NCI-H774 (cell line): Measurements from ENCODE around the gene YWHAG.
"Not testable (repeated sequence)": the region's sequence is repeated elsewhere in the genome, so short reads cannot be mapped to it uniquely, and the experiment has no call there.

Experiments used
- DNase-seq: peaks from one replicate; lab custom pipeline; 2025; lab: John Stamatoyannopoulos, UW

YWHAG gene

DNA sequence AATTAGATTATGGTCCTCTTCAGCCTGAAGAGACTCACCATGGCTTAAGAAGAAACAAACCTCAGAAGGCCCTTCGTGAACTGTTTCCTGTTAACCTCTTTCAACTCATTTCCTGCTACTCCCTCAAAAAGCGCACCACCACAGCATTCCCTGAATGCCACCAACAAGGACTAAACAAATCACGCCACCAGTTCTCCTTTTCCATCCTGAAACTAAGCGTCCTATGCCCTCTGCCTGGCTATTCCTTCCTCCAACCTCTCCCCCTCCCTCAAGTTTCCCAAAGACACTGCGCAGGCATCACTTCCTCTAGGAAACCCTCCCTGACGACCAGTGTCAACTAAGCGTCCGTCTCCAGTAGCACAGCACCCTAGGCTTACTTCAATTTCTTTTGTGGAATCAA is 12.0 kb downstream of the YWHAG start:
- no peak for DNase-seq

DNA sequence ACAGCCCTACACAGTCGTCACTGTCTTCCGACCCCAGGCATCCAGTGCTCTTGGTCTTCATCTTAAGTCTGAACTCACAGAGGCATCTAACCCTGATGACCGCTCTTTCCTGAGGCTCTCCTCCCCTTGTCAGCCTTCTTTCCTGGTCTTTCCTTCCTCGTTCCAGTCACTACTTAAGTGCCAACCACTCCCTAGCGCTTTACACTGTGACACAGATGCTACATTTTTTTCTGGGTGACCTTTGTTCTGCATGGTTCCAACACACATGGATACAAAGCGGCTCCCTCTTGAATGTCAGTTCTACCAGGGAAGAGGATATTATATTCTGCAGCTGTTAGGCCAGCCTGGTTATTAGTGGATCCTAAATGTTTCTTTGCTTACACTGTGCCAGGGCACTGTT is 12.7 kb downstream of the YWHAG start:
- no peak for DNase-seq

GRCh38 chr7:76343931-76344321 is 14.9 kb downstream of the YWHAG start:
- DNase-seq = no peak

DNA sequence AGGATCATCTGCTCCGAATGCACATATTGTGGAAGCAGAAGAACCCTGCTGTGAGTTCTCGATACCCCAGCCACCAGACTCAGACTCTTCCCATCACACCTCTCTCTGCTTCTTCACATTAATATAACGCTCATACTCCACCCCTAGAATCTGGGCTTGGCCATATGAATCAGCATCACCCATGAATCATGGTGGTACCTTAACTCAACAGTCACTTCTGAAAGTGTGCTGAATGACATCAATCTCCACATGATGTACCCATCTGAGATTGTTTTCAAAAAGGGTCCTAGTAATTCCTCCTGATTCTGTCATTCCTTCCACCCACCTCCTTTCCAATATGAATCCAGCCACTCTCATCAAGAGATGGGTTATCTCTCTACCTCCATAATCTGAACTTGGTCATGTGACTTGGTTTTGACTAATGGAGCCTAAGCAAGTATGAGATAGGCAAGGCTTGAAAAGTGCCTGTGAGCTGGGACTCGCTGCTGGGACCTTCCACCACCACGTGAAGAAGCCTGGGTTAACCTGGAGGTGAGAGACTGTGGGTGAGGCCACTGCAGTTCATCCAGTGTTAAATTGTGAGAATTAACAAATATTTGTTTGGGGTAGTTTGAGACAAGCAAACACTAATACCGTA is 15.4 kb downstream of the YWHAG start:
- DNase-seq = no peak

- no peak for DNase-seq
Measured at GRCh38 chr7:76342222-76342621, 16.6 kb downstream of the YWHAG start.

- no peak for DNase-seq
Measured at GRCh38 chr7:76340617-76341131, 18.1 kb downstream of the YWHAG start.

GRCh38 chr7:76338298-76339084 is 20.3 kb downstream of the YWHAG start:
- DNase-seq = no peak

GRCh38 chr7:76337147-76337546 is 21.6 kb downstream of the YWHAG start:
- DNase-seq = no peak

- DNase-seq = no peak
Measured at GRCh38 chr7:76336094-76336493, 22.7 kb downstream of the YWHAG start.

- not testable (repeated sequence) for DNase-seq
Measured at GRCh38 chr7:76335417-76335816, 23.4 kb downstream of the YWHAG start.

- no peak for DNase-seq
Measured at GRCh38 chr7:76334320-76334967, 24.3 kb downstream of the YWHAG start.

GRCh38 chr7:76333511-76334101 is 25.2 kb downstream of the YWHAG start:
- no peak for DNase-seq

DNA sequence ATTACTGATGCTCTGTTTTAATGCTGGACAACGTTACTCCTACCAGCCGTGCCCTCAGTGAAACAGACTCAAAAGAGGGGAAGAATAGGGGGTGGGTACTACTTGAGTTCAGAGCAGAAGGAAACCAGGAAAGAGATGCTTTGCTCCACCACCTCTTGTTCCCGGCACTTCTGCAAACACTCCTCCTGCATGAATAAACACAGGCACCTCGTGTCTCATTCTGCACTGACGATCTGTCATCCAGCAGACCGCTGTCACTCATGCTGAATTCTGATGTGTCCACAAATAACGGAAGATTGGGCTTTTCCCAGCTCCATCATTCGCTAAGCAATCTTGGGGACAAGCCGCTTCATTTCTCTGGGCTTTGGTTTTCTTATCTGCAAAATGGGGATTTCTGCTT is 26.7 kb downstream of the YWHAG start:
- DNase-seq = peak; percentile 24

GRCh38 chr7:76330673-76331072 is 28.1 kb downstream of the YWHAG start:
- no peak for DNase-seq

GRCh38 chr7:76330261-76330660 is 28.5 kb downstream of the YWHAG start:
- DNase-seq = no peak

DNA sequence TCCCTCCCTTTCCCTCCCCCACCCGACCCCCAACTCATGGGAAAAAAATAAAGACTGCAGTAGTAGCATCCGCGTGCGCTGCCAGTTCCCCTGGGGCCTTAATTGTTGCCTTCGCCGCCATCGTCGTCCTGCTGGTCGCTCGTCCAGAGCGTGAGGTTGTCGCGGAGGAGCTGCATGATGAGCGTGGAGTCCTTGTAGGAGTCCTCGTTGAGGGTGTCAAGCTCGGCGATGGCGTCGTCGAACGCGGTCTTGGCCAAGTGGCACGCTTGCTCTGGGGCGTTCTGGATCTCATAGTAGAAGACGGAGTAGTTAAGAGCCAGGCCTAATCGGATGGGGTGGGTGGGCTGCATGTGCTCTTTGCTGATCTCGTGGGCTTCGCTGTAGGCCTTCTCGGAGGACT is 29.3 kb downstream of the YWHAG start:
- no peak for DNase-seq

- DNase-seq = no peak
Measured at GRCh38 chr7:76328389-76328788, 30.4 kb downstream of the YWHAG start.

DNA sequence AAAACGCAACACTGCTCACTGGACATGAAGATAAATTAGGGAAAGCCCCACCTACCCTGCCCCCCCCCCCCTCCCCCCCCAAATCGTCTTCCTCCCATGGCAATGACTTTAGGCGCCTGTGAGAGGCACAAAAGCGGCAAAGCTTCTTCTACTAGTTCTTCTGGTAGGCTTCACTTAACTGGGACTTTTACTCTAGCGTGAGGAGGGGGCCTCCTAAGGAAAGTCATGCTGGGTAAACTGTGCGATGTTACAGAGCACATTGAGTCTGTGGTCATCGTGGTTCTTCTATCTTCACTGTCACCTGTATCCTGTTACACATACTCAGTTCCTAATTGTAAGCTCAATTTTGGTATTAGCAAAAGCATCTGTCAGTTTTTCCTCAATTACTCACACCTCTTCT is 31.2 kb downstream of the YWHAG start:
- no peak for DNase-seq

GRCh38 chr7:76326646-76327233 is 32.1 kb downstream of the YWHAG start:
- no peak for DNase-seq

DNA sequence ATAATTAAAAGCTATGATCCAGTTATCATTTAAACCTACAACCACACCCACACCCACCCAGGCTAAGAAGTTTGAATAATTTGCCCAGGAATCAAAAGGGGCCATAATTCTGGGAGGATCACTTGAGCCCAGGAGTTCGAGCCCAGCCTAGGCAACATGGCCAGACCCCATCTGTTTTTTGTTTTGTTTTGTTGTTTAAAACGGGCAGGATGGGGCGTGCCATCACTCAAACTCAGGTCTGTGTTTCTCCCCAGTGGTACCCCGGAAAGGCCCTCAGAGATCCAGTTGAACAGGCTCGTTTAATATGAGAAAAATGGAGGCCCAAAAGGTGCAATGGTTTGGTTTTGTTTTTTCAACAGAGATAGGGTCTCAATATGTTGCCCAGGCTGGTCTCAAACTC is 33.0 kb downstream of the YWHAG start:
- no peak for DNase-seq

DNA sequence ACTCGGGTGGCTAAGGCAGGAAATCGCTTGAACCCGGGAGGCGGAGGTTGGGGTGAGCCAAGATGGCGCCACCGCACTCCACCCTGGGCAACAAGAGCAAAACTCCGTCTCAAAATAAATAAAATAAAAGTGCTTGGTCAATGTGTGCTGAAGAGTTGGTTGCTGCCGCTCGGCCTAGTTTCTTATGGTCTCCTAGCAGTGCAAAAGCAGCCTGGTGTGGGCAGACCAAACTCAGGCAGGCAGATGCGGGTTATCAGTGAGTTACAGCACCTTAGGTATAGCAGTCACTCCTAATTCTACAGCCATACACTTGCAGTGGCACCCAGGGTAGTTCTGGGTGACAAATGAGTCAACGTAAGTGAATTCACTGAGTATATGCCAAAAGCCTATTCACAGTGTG is 33.7 kb downstream of the YWHAG start:
- DNase-seq = no peak
